IMR-90 (cell line): ENCODE data around the gene CTNND2. TPM values are rescaled to one million over a fixed set of nuclear protein-coding genes. Genes with fewer than 3 reads are reported as not detected.

Experiments used
- ATAC-seq: fragments of 200-7000 bp; cut with Tn5 transposase; 2 replicates; pipeline ENCODE4 v1.9.1; 2020; ENCODE audit warnings: low read depth, mild to moderate bottlenecking, moderate library complexity
- BruUV-seq: library from RNA; stranded (reverse); fragments of 400-500 nt; replicated peaks from 2 replicates; lab custom pipeline; 2021; lab: Mats Ljungman, UMichigan
- CTCF ChIA-PET: fragments of 300-600 bp; formaldehyde crosslinking; extraction: SDS; loops from one replicate; lab custom pipeline; 2021; ENCODE audit warnings: antibody characterized with exemption; lab: Yijun Ruan, JAX
- POLR2A ChIA-PET: fragments of 300-600 bp; sonication (Branson Sonifier 250); formaldehyde crosslinking; loops from one replicate; lab custom pipeline; 2022; ENCODE audit warnings: antibody characterized with exemption; ENCODE audit not compliant: unreplicated experiment; lab: Charles Lee
- DNase-seq: peaks from one replicate; pipeline ENCODE4 v3.0.0; 2013
- H2AFZ ChIP-seq: replicated peaks from 2 replicates; pipeline ENCODE3; 2013; ENCODE audit warnings: low read length, mild to moderate bottlenecking; ENCODE audit not compliant: poor library complexity
- H2AK5ac ChIP-seq: 2 replicates; pipeline ENCODE4 v1.6.1; 2013; ENCODE audit warnings: low read depth, low read length, inconsistent platforms
- H2AK9ac ChIP-seq: replicated peaks from 2 replicates; pipeline ENCODE3; 2013; ENCODE audit warnings: mild to moderate bottlenecking, low read depth, low read length, moderate library complexity; ENCODE audit not compliant: poor library complexity
- H2BK120ac ChIP-seq: 2 replicates; pipeline ENCODE4 v1.6.1; 2013; ENCODE audit warnings: low read depth, low read length, inconsistent platforms
- H2BK15ac ChIP-seq: 3 replicates; pipeline ENCODE4 v1.6.1; 2013; ENCODE audit warnings: low read depth, low read length, inconsistent platforms
- H2BK20ac ChIP-seq: 2 replicates; pipeline ENCODE4 v1.6.1; 2013; ENCODE audit warnings: low read depth, mild to moderate bottlenecking, inconsistent platforms, low read length, moderate library complexity
- H2BK5ac ChIP-seq: 2 replicates; pipeline ENCODE4 v1.6.1; 2013; ENCODE audit warnings: mild to moderate bottlenecking, low read depth, low read length, inconsistent platforms; ENCODE audit not compliant: poor library complexity, severe bottlenecking
- H3K14ac ChIP-seq: replicated peaks from 2 replicates; pipeline ENCODE4 v1.6.1; 2013; ENCODE audit warnings: low read depth, low read length, inconsistent platforms
- H3K18ac ChIP-seq: 2 replicates; pipeline ENCODE4 v1.6.1; 2013; ENCODE audit warnings: low read depth, low read length, control low read depth
- H3K23ac ChIP-seq: 2 replicates; pipeline ENCODE4 v1.6.1; 2013; ENCODE audit warnings: low read depth, low read length, inconsistent platforms
- H3K27ac ChIP-seq: 2 replicates; pipeline ENCODE4 v1.5.1; 2013; ENCODE audit warnings: mild to moderate bottlenecking, control low read depth, low read length; ENCODE audit not compliant: insufficient read depth
- H3K27me3 ChIP-seq: 2 replicates; pipeline ENCODE4 v1.6.1; 2013; ENCODE audit warnings: low read length; ENCODE audit not compliant: control insufficient read depth, insufficient read depth
- H3K36me3 ChIP-seq: 2 replicates; pipeline ENCODE4 v1.6.1; 2013; ENCODE audit warnings: low read length, mixed read lengths; ENCODE audit not compliant: control insufficient read depth, insufficient read depth
- H3K4ac ChIP-seq: 2 replicates; pipeline ENCODE4 v1.6.1; 2013; ENCODE audit warnings: low read depth, low read length, inconsistent platforms
- H3K4me1 ChIP-seq: 2 replicates; pipeline ENCODE4 v1.6.1; 2013; ENCODE audit warnings: low read length, mixed read lengths; ENCODE audit not compliant: control insufficient read depth, insufficient read depth
- H3K4me2 ChIP-seq: 2 replicates; pipeline ENCODE4 v1.6.1; 2013; ENCODE audit warnings: low read depth, mild to moderate bottlenecking, control low read depth, low read length, moderate library complexity
- H3K4me3 ChIP-seq: 2 replicates; pipeline ENCODE4 v1.5.1; 2013; ENCODE audit warnings: low read depth, mild to moderate bottlenecking, control low read depth, low read length, moderate library complexity; ENCODE audit not compliant: insufficient read depth
- H3K56ac ChIP-seq: 2 replicates; pipeline ENCODE4 v1.6.1; 2013; ENCODE audit warnings: low read length, inconsistent platforms; ENCODE audit not compliant: insufficient read depth; ENCODE audit errors: extremely low read depth
- H3K79me1 ChIP-seq, 2 experiments: 2 replicates each; pipeline ENCODE4 v1.6.1; 2013; ENCODE audit warnings: low read length in 2 of 2, inconsistent platforms in 1 of 2, low read depth in 1 of 2
- H3K9ac ChIP-seq: 2 replicates; pipeline ENCODE4 v1.6.1; 2013; ENCODE audit warnings: low read depth, low read length, control low read depth
- H3K9me1 ChIP-seq: 2 replicates; pipeline ENCODE4 v1.6.1; 2013; ENCODE audit warnings: low read length, inconsistent platforms; ENCODE audit not compliant: insufficient read depth
- H3K9me3 ChIP-seq: 2 replicates; pipeline ENCODE4 v1.6.1; 2013; ENCODE audit warnings: low read length; ENCODE audit not compliant: control insufficient read depth, insufficient read depth
- H4K20me1 ChIP-seq: 2 replicates; pipeline ENCODE4 v1.6.1; 2013; ENCODE audit warnings: low read length, inconsistent platforms; ENCODE audit not compliant: insufficient read depth
- H4K5ac ChIP-seq: 2 replicates; pipeline ENCODE4 v1.6.1; 2013; ENCODE audit warnings: mild to moderate bottlenecking, low read depth, low read length, control low read depth
- H4K8ac ChIP-seq, 2 experiments: 2 replicates each; pipeline ENCODE4 v1.6.1; 2013; ENCODE audit warnings: low read depth in 2 of 2, low read length in 2 of 2, control low read depth in 1 of 2, inconsistent platforms in 1 of 2
- H4K91ac ChIP-seq: 2 replicates; pipeline ENCODE4 v1.6.1; 2013; ENCODE audit warnings: low read depth, low read length, inconsistent platforms; ENCODE audit not compliant: insufficient read depth
- CEBPB ChIP-seq: IDR thresholded peaks from 2 replicates; pipeline ENCODE4 v1.6.1; 2012; ENCODE audit warnings: low read depth, low read length, improper control_type of control experiment
- ELK1 ChIP-seq: fragments of 150-350 bp; IDR thresholded peaks from 2 replicates; pipeline ENCODE4 v1.6.1; 2016; ENCODE audit warnings: low read depth, mild to moderate bottlenecking, low read length, moderate library complexity, borderline replicate concordance
- NFE2L2 ChIP-seq: fragments of 150-350 bp; IDR thresholded peaks from 2 replicates; pipeline ENCODE4 v1.6.1; 2016; ENCODE audit warnings: low read depth, mild to moderate bottlenecking, low read length
- POLR2A ChIP-seq: IDR thresholded peaks from 2 replicates; pipeline ENCODE4 v1.6.1; 2012; ENCODE audit warnings: mild to moderate bottlenecking, low read depth, low read length
- RFX5 ChIP-seq: IDR thresholded peaks from 2 replicates; pipeline ENCODE4 v1.8.0; 2012; ENCODE audit warnings: low read depth, mild to moderate bottlenecking, low read length, moderate library complexity
- USF2 ChIP-seq: fragments of 150-350 bp; IDR thresholded peaks from 2 replicates; pipeline ENCODE4 v1.6.1; 2017; ENCODE audit warnings: mild to moderate bottlenecking, antibody characterized with exemption, low read length, low read depth
- WGBS, 2 experiments: methylation state at CpG; one replicate each; pipeline versions ENCODE4 v1.1.5 to v1.1.7; 2013; ENCODE audit warnings: missing lambda C conversion rate in 2 of 2; ENCODE audit not compliant: insufficient read length in 1 of 2; ENCODE audit errors: extremely low coverage in 2 of 2; 5-methylcytosine and 5-hydroxymethylcytosine counted together
- dilution Hi-C: fragments of 300-500 bp; cut with HindIII; formaldehyde crosslinking; loops from one replicate; pipeline ENCODE4 v1.14.3; 2018; ENCODE audit warnings: low sequenced_read_pairs; ENCODE audit not compliant: unreplicated experiment
- in situ Hi-C: fragments of 300-500 bp; cut with MboI; formaldehyde crosslinking; loops from 3 replicates; pipeline ENCODE4 v1.14.3; 2019; ENCODE audit warnings: low sequenced_read_pairs, inconsistent platforms, mixed read lengths
- intact Hi-C: fragments of 100-400 bp; cut with micrococcal nuclease; formaldehyde crosslinking; loops from 2 replicates; pipeline ENCODE4 v1.10.0; 2022
- polyA plus RNA-seq, 3 experiments: library from polyadenylated mRNA; depleted of rRNA; stranded (reverse); fragments of >200 nt; gene quantifications; 2 replicates each; pipeline ENCODE4 v1.2.3, GENCODE V29; 2012; ENCODE audit warnings: low replicate concordance in 1 of 3
- total RNA-seq: library from RNA; depleted of rRNA; stranded (reverse); fragments of >200 nt; gene quantifications from 2 replicates; pipeline ENCODE4 v1.2.3, GENCODE V29; 2012

Gene CTNND2
- total and polyA plus RNA-seq, 2 of the 4 experiments (the other 2 are of a cell fraction), result not detected

- in situ Hi-C loops, result no loop called here
- Histone ChIP-seq H3K9me1 (no peaks in the 10 kb centered on the region), H2AK9ac (no peak overlapping the region), H4K20me1 (no peaks in the 10 kb centered on the region), H4K91ac (no peak overlapping the region), H3K23ac (no peak overlapping the region), H3K4me2 (no peak overlapping the region), H3K4me1 (no peaks in the 10 kb centered on the region), H3K56ac (no peak overlapping the region), H3K4me3 (no peak overlapping the region), H3K27ac (no peak overlapping the region), H2BK20ac (no peak overlapping the region), H3K18ac (no peak overlapping the region), H3K9ac (no peak overlapping the region), H3K4ac (no peak overlapping the region), H2BK120ac (no peak overlapping the region), H3K14ac (no peak overlapping the region), H3K27me3 (peaks cover 3% of the 10 kb centered on the region), H2BK15ac (no peak overlapping the region), H3K79me1 (no peaks in the 10 kb centered on the region), H3K36me3 (no peaks in the 10 kb centered on the region), H4K8ac (no peak overlapping the region), H2AFZ (no peak overlapping the region), H3K9me3 (no peaks in the 10 kb centered on the region), H4K5ac (no peak overlapping the region), H2AK5ac (no peak overlapping the region), H2BK5ac (no peak overlapping the region)
- ATAC-seq (no peak), DNase-seq (no peak)
- intact Hi-C loops, result no loop called here
- TF ChIP-seq ELK1 (no peak), NFE2L2 (no peak), USF2 (no peak), RFX5 (no peak), POLR2A (no peak), CEBPB (no peak)
- ChIA-PET POLR2A (no interaction called here), CTCF (no interaction called here)
- dilution Hi-C loops, result no loop called here
- no CpG with 5 or more reads among the region's 3 CpGs for WGBS, 2 experiments
- no TSS peak for BruUV-seq
These were observed 865.5 kb downstream of the CTNND2 start for GRCh38 chr5:11038772-11039171.
